ENCODE data around the gene DCUN1D2.

GRCh38 chr13:113534236-113534860, 43.8 kb upstream of the DCUN1D2 start:
- TF ChIP-seq CTCF (IDR thresholded peaks at IDR 0.05; ENCODE audit: low read depth, low read length, poor library complexity, severe bottlenecking) (no peak), EZH2phosphoT487 (IDR thresholded peaks at IDR 0.05; ENCODE audit: borderline replicate concordance, low read length) (no peak)
